ENCODE data around the gene PPM1E. TPM values are rescaled to one million over a fixed set of nuclear protein-coding genes. Genes with fewer than 3 reads are reported as not detected.

PPM1E gene
- total and polyA plus RNA-seq, 4 donors = 0.08 to 1.3 (median 0.66) TPM

- H3K27me3 ChIP-seq (ENCODE audit: control insufficient read depth in 3 of 3, insufficient read depth in 3 of 3, low read length in 2 of 3) = no peaks in the 10 kb centered on the region
- DNase-seq = no peak
- no peak for TF ChIP-seq CTCF (IDR thresholded peaks at IDR 0.05; ENCODE audit: control extremely low read depth, extremely low read depth)
- H3K9ac ChIP-seq (ENCODE audit: insufficient read depth in 1 of 2, low read length in 2 of 2) = no peak overlapping the region
- no peak overlapping the region for H3K27ac ChIP-seq (ENCODE audit: low read depth in 1 of 2, low read length in 1 of 2)
- H3K9me3 ChIP-seq (ENCODE audit: control insufficient read depth in 4 of 4, insufficient read depth in 3 of 4, low read length in 3 of 4) = peaks cover 0 to 2% (median under 1%) of the 10 kb centered on the region in 4 donors
- H3K4me1 ChIP-seq (ENCODE audit: control insufficient read depth in 5 of 5, insufficient read depth in 5 of 5, low read length in 5 of 5) = no peaks in the 10 kb centered on the region
- ATAC-seq (ENCODE audit: insufficient read depth, low FRiP score) = no peak
- no peaks in the 10 kb centered on the region for H3K36me3 ChIP-seq (ENCODE audit: control insufficient read depth in 4 of 4, insufficient read depth in 4 of 4, low read length in 4 of 4)
- 78 to 88% methylated on average over 1 of the region's 1 CpG for WGBS, 2 donors
- no peak overlapping the region for H3K4me3 ChIP-seq
These were observed 146.7 kb downstream of the PPM1E start for GRCh38 chr17:58902322-58902721.

- no peak overlapping the region for H3K9ac ChIP-seq (ENCODE audit: insufficient read depth in 1 of 2, low read length in 2 of 2)
- H3K4me1 ChIP-seq (ENCODE audit: control insufficient read depth in 5 of 5, insufficient read depth in 5 of 5, low read length in 5 of 5) = no peaks in the 10 kb centered on the region
- DNase-seq (no peak), ATAC-seq (ENCODE audit: insufficient read depth, low FRiP score) (no peak)
- 93 to 94% methylated on average over 8 of the region's 8 CpGs for WGBS, 2 donors
- H3K4me3 ChIP-seq = no peak overlapping the region
- H3K27me3 ChIP-seq (ENCODE audit: control insufficient read depth in 3 of 3, insufficient read depth in 3 of 3, low read length in 2 of 3) = no peaks in the 10 kb centered on the region
- no peak overlapping the region for H3K27ac ChIP-seq (ENCODE audit: low read depth in 1 of 2, low read length in 1 of 2)
- peaks cover 0 to 5% (median 2%) of the 10 kb centered on the region in 4 donors for H3K9me3 ChIP-seq (ENCODE audit: control insufficient read depth in 4 of 4, insufficient read depth in 3 of 4, low read length in 3 of 4)
- TF ChIP-seq CTCF (IDR thresholded peaks at IDR 0.05; ENCODE audit: control extremely low read depth, extremely low read depth) = no peak
- H3K36me3 ChIP-seq (ENCODE audit: control insufficient read depth in 4 of 4, insufficient read depth in 4 of 4, low read length in 4 of 4) = no peaks in the 10 kb centered on the region
These were observed 156.2 kb downstream of the PPM1E start for GRCh38 chr17:58911741-58912343.

- DNase-seq = no peak
- no peak for TF ChIP-seq CTCF (IDR thresholded peaks at IDR 0.05; ENCODE audit: control extremely low read depth, extremely low read depth)
These were observed 157.9 kb downstream of the PPM1E start for GRCh38 chr17:58913552-58913951.

More at GRCh38 chr17:58913552-58913951, 157.9 kb downstream of the PPM1E start:
- no peaks in the 10 kb centered on the region for H3K27me3 ChIP-seq (ENCODE audit: control insufficient read depth in 3 of 3, insufficient read depth in 3 of 3, low read length in 2 of 3)
- H3K9me3 ChIP-seq (ENCODE audit: control insufficient read depth in 4 of 4, insufficient read depth in 3 of 4, low read length in 3 of 4) = peaks cover 0 to 5% (median 2%) of the 10 kb centered on the region in 4 donors
- no peak overlapping the region for H3K4me3 ChIP-seq
- no peak overlapping the region for H3K27ac ChIP-seq (ENCODE audit: low read depth in 1 of 2, low read length in 1 of 2)
- ATAC-seq (ENCODE audit: insufficient read depth, low FRiP score) = no peak
- no peaks in the 10 kb centered on the region for H3K4me1 ChIP-seq (ENCODE audit: control insufficient read depth in 5 of 5, insufficient read depth in 5 of 5, low read length in 5 of 5)
- no peak overlapping the region for H3K9ac ChIP-seq (ENCODE audit: insufficient read depth in 1 of 2, low read length in 2 of 2)
- no peaks in the 10 kb centered on the region for H3K36me3 ChIP-seq (ENCODE audit: control insufficient read depth in 4 of 4, insufficient read depth in 4 of 4, low read length in 4 of 4)

All from lung (tissue), 12 donors.